ENCODE measurements around the gene C10orf95.

The C10orf95 gene

DNA sequence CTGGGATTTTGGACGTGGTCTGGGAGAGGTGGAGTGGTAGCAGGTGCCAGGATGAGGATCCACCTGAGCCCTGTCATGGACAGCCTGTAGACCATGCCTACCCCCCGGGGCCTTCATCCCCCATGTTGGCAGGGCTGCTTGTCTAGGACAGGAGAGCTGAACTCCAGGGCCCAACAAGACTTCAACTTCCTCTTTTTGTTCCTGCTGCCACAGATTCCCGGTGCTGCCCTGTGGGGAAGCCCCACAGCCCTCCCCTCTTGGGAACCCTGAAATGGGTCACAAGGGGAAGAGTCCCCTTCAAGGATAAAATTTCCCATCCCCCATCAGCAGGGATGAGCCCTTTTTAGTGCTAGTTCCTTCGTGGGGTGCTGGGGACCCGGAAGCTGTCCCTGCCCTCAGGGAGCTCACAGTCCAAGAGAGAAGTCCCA lies 17.7 kb downstream of the C10orf95 start:
- no peak for DNase-seq

DNA sequence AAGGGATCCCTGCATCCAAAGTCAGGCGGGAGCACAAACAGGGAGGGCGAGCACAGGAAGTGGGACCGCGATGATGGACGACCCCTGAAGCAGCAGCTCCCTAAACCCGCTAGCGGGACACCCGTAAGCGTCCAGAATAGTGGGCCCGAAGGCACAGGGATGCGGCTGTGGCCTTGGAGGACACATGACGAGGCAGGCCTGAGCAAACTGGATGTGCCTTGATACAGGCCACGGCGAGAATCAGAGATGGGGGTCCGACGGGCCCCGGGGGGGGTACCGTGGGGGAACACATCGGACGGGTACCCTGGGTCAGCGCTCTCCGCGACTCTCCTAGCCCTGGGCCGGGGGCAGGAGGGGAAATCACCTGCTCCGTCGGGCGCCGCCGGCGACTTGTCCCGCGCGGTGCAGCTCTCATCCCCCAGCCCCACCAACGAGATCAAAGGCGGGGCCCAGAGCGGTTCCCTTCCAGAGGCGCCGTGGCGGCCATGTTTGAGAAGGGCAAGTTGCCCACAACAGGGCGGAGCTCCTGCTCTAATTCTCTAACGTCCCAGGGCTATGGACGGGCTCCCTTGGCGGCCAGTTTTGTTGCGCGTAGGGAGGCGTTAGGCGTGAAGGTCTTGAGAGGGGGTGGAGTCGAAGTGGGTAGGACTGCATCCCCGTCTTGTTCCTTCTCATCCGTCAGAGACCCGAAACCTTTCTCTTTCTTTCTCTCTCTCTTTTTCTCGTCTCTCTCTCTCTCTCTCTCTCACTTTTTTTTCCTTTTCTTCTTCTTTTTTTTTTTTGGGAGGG lies 19.0 kb downstream of the C10orf95 start, which contains the start of gene CUEDC2:
CUEDC2 (minus strand) TSS at position 413 of the 789 bp plus-strand sequence. CDS start 7,386 bp downstream, outside the sequence.
- DNase-seq, result peak; percentile 93

DNA sequence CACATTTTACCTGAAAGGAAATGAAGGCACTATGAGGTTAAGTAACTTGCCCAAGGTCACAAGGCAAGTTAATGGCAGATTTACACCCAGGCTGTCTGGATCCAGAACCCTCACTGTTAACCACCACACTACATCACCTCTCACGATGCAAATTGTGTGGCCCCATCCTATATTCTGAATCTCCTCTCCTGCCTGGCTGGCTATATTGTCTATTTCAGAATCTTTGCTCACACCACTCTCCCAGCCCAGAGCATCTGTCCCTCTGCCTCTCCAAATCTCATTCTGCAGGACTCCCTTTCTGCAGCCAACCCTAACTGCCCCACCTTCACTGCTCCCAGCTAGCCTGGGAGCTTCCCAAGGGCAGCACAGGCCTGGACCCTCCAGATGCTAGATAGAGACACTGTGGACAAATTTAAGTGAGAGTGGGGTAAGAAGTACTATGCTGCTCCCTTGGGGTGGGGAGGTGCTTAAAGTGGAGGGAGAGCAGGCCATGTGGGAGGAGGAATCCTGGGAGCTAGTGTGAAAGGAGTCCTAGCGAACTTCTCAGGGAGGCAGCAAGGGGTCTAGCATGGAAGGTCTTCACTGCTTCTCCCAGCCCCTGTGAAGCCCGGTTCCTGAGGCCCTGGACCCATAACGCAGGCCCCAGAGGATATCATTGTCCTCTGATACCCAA lies 19.8 kb downstream of the C10orf95 start:
- DNase-seq, result no peak

DNA sequence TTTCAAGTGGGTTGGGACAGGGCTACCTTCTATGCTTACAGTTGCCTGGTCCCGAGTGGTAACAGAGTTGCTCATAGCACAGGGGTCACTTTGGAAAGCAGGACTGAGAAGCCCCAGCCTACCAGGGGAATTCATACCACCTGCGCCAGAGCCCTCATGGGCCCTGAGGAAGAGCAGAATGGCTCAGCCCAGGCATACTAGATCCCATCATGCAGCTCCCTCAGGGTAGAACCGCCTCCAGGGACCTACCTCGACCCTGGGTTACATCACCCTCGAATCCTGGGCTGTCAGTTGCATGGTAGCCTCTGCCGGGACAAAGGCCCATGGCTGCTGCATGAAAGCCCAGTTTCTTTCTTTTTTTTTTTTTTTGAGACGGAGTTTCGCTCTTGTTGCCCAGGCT lies 21.9 kb downstream of the C10orf95 start:
- DNase-seq, result no peak

DNA sequence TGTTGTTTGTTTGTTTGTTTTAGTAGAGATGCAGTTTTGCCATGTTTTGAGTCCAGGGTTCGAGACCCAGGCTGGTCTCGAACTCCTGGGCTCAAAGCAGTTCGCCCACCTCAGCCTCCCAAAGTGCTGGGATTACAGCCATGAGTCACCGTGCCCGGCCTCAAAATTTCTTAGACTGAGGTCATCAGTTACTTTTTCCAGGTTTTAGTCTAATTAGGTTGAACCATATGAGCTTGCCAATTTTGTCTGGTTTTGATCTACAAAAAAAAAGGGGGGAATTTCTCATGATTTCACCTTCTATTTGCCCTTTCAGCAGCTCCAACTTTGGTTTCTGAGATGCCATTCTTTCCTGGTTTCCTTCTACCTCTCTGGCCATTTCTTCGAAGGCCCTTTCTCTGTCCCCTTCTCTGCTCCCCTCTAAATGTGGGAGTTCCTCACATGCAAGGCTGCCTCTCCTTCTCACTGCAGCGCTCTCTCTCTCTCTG lies 24.5 kb downstream of the C10orf95 start:
- no peak for DNase-seq

DNA sequence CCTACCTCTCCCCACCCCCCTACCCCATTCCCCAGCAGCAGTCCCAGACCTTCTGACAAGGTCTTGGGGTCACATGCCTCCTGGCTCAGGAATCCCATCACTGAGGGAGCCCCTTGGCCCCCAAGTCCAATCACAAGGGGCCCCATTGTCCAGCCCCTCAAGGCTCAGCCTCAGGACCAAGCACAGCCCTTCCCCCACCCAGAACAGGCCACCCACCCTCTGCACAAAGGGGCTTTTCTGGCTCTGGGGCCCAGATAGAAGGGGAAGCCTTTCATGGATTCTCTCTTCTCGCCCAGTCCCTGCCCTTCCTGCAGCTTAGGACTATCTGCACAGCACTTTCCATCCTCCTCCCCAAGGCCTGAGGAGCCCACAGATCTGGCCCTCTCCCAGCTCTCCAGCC lies 25.9 kb downstream of the C10orf95 start:
- DNase-seq, result no peak

DNA sequence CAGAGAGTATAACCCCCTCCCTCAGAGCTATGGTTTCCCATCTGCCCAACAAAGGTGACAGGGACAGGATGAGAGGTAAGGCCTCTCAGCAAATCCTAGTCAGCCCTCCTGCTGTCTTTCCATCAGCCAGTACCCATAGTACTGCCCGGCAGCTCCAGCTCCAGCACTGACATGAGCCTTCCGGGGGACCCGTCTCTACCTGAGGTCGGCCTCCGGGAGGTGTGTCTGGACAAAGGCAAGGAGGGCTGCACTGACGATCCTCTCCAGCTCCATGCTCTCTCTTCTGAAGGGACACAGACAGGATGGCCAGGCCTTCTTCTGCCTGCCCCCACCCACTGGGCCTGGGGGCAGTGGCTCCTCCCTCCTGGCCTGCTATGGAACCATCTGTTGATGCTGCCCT lies 26.4 kb downstream of the C10orf95 start:
- DNase-seq, result no peak

DNA sequence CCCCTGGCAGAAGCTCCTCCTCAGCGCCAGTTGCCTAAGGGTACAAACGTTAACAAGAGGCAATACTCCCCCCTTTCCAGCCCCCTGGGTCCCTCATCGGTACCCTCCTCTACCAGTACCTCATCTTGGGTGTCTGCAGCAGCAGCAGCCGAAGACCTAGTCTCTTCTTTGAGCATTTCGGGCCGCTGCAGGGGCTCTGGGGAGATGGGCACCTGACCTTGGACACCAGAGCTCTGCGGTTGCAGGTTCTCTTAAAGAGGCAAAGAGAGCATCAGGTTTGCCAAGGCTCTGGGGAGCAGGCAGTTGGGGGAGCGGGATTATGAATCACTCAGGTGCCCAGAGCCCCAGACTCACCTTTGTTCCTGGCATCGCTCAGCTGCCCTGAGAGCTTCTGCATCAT lies 27.2 kb downstream of the C10orf95 start:
- no peak for DNase-seq

DNA sequence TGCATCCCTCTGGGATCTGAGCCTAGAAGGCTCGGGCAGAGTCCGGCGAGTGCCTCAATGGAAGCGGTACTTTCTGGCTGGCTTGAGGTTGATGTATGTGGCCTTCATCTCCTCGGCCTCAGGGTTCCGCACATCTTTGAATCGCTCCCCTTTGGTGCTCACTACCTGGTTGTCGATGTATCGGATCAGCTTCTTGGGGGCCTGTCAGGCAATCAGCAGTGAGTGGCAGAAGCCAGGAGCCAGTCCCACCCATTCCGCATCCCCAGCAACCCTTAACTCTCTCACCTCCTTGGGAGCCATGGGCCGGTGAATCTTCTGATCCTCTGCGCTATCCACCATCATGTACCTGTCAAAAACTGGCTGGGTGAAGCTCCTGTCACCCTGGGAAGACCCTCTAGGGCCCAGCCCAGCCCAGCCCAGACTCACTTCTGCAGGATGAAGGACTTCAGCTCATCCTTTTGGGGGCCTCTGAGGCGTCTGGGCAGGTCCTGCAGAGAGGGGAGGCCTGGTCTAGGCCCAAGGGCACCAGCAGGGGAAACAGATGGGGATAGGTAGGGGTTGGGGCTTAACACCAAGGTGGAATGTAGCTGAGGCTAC lies 27.9 kb downstream of the C10orf95 start:
- no peak for DNase-seq

DNA sequence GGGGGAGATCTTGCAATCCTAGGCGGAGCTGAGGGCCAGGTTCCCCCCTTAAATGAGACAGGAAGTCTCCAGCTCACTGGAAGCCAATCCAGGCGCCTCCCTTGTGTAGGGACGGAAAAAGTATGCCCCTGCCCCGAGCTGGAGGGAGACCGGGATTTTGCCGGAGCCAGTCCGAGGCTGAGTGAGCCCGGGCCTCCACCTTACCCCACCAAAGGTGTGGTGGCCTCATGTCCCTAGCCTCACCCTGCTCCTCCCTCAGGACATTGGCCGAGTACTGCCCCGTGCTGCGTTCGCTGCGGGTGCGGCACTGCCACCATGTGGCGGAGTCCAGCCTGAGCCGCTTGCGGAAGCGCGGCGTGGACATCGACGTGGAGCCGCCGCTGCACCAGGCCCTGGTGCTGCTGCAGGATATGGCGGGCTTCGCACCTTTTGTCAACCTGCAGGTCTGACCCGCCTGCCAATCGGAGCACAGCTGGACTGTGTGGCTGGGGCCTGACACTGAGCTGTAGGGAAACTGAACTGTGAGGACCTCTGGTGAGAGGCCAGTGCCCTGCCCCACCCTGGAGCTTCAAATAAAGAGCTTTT lies 28.7 kb downstream of the C10orf95 start:
- no peak for DNase-seq

DNA sequence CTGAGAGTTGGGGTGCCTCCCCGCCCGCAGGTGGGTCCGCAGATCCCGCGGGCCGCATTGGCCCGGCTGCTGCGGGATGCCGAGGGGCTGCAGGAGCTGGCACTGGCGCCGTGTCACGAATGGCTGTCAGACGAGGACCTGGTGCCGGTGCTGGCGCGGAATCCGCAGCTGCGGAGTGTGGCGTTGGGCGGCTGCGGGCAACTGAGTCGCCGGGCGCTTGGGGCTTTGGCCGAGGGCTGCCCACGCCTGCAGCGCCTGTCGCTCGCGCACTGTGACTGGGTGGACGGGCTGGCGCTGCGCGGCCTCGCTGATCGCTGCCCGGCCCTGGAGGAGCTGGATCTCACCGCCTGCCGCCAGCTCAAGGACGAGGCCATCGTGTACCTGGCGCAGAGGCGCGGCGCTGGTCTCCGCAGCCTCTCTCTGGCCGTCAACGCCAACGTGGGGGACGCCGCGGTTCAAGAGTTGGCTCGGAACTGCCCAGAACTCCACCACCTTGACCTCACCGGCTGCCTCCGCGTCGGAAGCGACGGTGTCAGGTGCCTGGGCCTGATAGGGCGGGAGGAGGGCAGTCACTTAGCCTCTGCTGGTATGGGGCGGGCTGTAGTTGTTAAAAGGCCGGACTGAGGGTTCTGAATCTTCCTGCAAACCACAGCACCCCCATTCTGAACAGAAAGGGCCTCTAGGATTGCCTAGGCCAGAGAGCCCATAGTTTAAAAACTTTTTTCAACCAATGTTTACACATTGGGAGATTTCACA lies 29.4 kb downstream of the C10orf95 start:
- no peak for DNase-seq

DNA sequence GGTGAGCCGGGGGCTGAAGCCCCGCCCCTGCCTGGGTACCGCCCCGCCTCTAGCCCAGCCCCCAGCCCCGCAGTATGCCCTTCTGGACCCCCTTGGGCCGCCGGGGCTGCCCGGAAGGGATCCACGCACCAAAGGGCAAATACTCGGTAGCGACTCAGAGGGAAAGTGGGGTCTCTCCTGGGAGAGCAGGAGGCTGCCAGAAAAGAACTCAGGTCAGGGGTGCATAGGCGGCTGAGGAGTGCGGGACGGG lies 29.9 kb downstream of the C10orf95 start:
- DNase-seq, result no peak

DNA sequence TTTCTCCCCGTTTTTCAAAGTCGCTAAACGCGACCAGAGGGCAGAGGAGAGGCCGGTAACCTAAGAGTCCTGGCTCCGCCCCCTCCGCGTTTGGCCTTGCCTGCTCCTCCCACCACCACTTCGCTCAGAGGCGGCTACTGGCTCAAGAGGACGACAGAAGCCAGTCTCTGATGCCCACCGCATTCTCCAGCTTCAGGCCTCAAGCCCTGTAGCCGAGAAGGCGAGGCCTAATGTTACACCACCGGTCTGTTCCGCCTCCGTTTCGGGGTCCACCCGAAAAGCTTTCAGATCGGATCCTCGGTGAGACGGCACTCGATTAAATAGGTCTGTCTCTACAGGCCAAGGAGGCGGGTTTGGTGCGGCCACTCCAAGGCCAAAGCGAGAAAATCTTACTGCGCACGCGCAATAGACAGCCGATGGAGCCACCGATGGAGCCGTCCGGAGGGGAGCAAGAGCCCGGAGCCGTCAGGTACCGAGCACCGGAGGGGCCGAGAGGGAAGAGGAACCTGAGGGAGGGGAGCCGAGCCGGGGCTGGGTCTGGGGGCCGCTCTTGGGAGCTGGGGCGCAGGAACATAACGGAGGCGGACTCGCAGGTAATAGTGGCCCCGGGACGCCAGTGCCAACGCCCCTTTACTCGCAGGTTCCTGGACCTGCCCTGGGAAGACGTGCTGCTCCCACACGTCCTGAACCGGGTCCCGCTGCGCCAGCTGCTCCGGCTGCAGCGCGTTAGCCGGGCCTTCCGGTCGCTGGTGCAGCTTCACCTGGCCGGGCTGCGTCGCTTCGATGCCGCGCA lies 30.4 kb downstream of the C10orf95 start, which contains the start of gene FBXL15:
FBXL15 (plus strand) TSS at position 123 of the 793 bp plus-strand sequence; CDS start at position 417, 294 bp downstream.
- DNase-seq, result peak; percentile 92

DNA sequence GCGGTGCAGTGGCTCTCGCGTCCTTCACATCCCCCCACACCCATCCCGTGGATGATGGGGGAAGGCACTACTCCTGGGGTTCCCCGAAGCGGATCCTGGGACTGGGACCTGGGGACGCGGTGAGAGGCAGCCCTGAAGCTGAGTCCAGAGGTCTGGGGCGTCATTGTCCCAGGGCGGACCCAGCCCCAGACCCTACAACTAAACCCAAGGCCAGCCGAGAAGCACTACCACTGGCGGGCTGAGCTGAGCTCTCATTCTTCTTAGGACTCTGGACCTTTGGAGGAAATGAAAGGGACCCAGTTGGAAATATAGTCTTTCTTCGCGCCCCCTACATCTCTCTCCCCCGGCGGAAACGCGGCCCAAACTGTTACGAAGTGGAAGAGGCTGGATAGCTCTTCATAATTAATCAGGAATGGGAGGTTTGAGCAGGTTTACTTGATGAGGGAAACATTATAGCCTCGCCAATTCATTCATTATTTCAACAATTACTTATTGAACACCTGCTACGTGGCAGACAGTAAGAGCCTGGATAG lies 31.1 kb downstream of the C10orf95 start:
- no peak for DNase-seq

DNA sequence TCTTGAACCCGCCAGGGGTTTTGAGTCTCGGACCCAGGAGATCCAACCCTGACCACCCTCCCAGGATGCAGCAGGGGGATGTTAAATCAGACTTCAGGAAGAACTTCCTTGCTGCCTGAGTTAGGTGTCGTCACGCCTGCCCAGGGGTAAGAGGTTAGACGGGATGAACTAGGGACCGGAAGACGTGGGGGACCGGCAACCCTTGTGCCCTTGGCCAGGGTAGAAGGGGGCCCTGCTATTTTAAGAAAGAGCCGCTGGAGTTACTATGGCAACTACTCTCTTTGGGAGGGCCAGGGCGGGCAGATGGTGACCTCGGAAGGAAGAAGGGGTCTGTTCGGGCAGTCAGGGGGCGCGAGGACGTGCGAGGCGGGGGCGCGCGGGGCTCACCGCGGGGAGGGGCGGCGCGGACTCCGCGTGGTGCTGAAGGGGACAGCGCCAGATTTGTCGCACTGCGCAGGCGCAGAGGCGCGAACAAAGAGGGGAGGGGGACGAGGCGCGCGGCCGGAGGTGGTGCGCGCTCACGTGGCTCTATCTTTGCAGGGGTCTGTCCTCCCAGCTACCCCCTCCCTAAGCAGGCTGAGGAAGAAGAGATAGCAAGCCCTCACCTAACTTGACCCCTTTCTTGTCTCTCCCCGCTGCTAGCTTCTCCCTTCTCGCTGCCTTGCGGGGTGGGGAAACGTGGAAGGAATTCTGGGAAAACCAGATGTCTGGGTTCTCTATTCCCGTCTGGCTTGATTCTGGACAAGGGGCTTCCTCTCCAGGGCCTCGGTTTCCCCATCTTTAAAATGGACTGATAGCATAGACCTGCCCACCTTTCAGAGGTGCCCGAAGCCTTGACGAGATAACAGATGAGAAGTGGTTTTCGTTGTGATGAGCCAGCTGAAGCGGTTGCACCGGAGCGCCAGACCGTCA lies 31.8 kb downstream of the C10orf95 start:
- peak; percentile 67 for DNase-seq

DNA sequence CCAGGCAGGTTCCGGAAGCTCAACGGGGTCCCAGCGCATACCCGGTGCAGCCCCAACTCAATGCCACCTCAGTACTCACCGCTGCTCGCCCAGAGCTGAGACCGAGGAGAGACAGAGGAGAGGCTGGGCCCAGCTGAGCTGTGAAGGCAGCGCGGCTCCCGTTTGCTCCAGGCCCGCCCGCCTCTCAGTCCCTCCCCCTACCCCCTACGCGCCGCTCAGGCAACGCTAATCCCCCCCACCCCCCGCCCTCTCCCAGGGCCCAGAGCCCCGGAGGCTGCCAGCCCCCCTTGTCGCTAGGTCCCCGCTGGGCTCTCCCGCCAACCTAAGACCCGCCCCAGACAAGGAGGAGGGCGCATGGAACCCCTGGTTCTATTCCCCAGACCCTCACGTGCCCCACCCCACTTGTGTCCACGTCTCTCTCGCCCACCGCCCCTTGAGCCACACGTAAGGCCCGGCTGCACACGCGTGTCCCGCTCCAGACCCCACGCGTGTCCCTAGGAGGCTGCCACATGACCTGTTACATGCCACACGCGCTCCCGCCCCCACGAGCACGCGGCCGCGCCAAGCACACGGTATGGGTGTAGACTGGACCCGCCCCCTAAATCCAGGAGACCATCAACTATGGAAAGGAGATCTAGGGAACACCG lies 32.6 kb downstream of the C10orf95 start, which contains the start of gene PSD:
PSD (minus strand) TSS at position 164 of the 647 bp plus-strand sequence. CDS start 1,747 bp downstream, outside the sequence.
- DNase-seq, result peak; percentile 76

DNA sequence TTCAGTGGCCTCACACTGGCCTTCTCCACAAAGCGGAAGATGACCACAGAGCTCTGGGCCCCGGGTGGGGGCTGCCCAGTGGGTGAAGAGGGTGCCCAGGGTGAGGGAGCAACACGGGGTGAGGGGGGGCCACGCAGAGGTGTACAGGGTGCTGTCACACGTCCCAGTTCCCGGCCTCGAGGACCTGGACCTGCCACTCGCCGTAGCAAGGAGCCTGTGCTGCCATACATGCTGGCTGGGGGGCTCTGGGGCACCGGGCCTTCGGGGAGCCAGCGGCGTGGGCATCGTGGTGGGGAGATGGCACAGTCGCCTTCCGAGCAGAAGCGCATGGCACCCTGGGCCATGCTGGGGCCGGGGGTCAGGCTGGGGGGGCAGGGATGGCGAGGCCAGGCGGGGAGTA lies 34.6 kb downstream of the C10orf95 start:
- no peak for DNase-seq

DNA sequence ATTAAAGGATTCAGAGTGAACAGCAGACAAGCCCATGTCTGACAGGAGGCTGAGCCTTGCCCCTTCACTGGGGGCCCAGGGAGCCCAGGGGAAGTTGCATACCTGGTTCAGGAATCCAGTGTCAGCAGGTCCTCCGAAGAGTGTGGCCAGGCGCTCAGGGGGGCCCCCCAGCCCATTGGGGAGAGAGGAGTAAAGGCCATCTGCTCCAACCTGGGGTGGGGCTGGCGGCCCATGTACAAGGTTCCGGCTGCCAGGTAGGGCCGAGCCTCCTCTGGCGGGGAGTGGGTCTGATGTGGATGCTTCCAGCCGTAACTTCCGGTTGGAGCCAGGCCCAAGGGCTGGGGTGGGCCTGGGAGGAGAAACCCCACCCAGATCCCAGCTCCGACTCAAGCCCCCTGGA lies 35.1 kb downstream of the C10orf95 start:
- no peak for DNase-seq

DNA sequence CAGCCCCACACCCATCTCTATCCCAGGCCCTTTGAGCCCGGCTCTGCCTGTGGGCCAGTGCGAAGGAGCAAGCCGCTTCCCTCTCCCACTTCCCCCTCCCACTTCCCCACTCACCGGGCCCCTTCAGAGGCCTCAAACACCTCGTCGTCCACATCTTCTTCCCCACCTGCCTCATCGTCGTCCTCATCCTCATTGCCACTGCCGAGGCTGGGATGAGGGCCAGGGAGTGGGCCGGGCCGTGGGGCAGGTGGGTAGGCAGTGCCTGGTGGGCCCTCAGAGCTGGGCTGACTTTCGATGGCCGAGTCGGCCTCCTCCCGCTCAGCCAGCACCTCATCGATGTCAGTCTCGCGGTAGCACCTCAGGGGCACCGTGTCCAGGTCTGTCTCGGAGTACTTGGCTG lies 36.6 kb downstream of the C10orf95 start:
- DNase-seq, result no peak
